RPMI7951 (cell line): Measurements from ENCODE around the gene AP2B1. TPM values are rescaled to one million over a fixed set of nuclear protein-coding genes. Genes with fewer than 3 reads are reported as not detected.
"Not testable (repeated sequence)": the region's sequence is repeated elsewhere in the genome, so short reads cannot be mapped to it uniquely, and the experiment has no call there.

ENCODE experiments used
- DNase-seq: peaks from one replicate; pipeline ENCODE4 v3.0.0-alpha.2; 2012; ENCODE audit warnings: low read depth
- total RNA-seq: library from RNA; depleted of rRNA; stranded (reverse); fragments of >200 nt; shearing (Covaris generic); gene quantifications from 2 replicates; pipeline ENCODE4 v1.2.3, GENCODE V29; 2014

AP2B1 gene
- total RNA-seq, 1 experiment from 2014 or later = 64.0 TPM

- peak; percentile 60 for DNase-seq
Measured at GRCh38 chr17:35747540-35748017, 160.5 kb downstream of the AP2B1 start.

- no peak for DNase-seq
Measured at GRCh38 chr17:35748341-35748841, 161.3 kb downstream of the AP2B1 start.

GRCh38 chr17:35748979-35749378 is 161.9 kb downstream of the AP2B1 start:
- no peak for DNase-seq

GRCh38 chr17:35749560-35750412 is 162.7 kb downstream of the AP2B1 start:
- DNase-seq = no peak

- DNase-seq = no peak
Measured at GRCh38 chr17:35750526-35751395, 163.6 kb downstream of the AP2B1 start.

GRCh38 chr17:35751541-35751940 is 164.4 kb downstream of the AP2B1 start:
- DNase-seq = not testable (repeated sequence)

- DNase-seq = no peak
Measured at GRCh38 chr17:35752471-35752870, 165.3 kb downstream of the AP2B1 start.

- DNase-seq = no peak
Measured at GRCh38 chr17:35752945-35753764, 166.0 kb downstream of the AP2B1 start, which contains the start of gene GAS2L2. Gene GAS2L2, minus strand, starts transcription at chr17:35753239. Its CDS starts 389 bp downstream, at chr17:35752850.

- no peak for DNase-seq
Measured at GRCh38 chr17:35757243-35757642, 170.1 kb downstream of the AP2B1 start.

GRCh38 chr17:35760587-35760986 is 173.5 kb downstream of the AP2B1 start, which contains the start of gene C17orf50:
Gene C17orf50, plus strand, starts transcription at chr17:35760887. Its CDS starts 55 bp downstream, at chr17:35760942.
- no peak for DNase-seq

GRCh38 chr17:35761601-35762000 is 174.5 kb downstream of the AP2B1 start:
- no peak for DNase-seq

GRCh38 chr17:35763767-35764122 is 176.6 kb downstream of the AP2B1 start:
- no peak for DNase-seq

GRCh38 chr17:35764123-35764991 is 177.2 kb downstream of the AP2B1 start:
- peak; percentile 74 for DNase-seq

GRCh38 chr17:35765086-35765710 is 178.1 kb downstream of the AP2B1 start:
- DNase-seq = no peak

- DNase-seq = no peak
Measured at GRCh38 chr17:35765756-35766488, 178.8 kb downstream of the AP2B1 start.

GRCh38 chr17:35766489-35766877 is 179.4 kb downstream of the AP2B1 start:
- DNase-seq = no peak

- no peak for DNase-seq
Measured at GRCh38 chr17:35766903-35767510, 179.9 kb downstream of the AP2B1 start.

GRCh38 chr17:35768797-35769196 is 181.7 kb downstream of the AP2B1 start:
- DNase-seq = no peak
